NCI-H748 (cell line): ENCODE results near the gene SH3PXD2B.
A peak's percentile ranks its signal among the peaks of the same experiment; 100 is the strongest.
"Not testable (repeated sequence)": the region's sequence is repeated elsewhere in the genome, so short reads cannot be mapped to it uniquely, and the experiment has no call there.

Source experiments
- DNase-seq: peaks from one replicate; lab custom pipeline; 2025; ENCODE audit not compliant: unreplicated experiment; lab: John Stamatoyannopoulos, UW

SH3PXD2B gene

GRCh38 chr5:172345881-172346280, 108.4 kb downstream of the SH3PXD2B start:
- no peak for DNase-seq

DNA sequence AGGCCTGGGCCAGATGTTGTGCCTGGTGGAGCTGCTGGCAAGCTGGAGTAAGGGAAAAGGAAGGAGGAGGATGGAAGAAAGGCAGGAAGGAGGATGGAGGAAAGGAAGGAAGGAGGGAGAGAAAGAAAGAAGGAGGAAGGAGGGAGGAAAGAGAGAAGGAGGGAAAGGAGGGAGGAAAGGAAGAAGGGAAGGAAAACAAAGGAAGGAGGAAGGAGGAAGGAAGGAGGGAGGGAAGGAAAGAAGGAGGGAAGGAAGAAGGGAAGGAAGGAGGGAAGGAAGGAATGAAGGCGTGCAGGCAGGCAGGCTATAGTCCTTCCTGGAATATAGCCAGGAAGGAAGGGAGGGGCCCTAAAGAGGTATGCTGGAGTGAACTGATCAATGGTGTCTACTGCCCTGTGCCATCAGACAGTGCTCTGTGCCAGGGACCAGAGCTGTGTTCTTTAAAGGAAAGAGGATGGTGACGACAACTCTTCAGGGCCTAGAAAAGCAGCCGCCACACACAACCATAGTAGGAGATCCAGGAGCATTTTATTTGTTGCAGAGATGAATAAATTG, 109.4 kb downstream of the SH3PXD2B start:
- no peak for DNase-seq

DNA sequence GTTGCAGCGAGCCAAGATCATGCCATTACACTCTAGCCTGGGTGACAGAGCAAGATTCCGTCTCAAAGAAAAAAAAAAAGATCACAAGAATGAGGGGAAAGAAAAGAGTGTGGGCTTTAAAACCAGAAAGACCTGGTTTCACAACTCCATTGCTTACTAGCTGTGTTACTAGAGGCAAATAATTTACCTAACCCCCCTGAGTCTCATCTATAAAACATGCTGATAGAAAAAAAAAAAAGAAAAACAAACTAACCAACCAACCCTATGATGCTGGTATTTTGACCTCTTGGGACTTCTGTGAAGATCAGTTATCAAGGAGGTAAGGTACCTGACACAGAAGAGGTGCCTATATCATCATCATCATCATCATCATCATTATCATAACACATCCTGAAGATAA, 110.6 kb downstream of the SH3PXD2B start:
- DNase-seq: no peak

- peak; percentile 16 for DNase-seq
Observed at GRCh38 chr5:172342918-172343317, 111.4 kb downstream of the SH3PXD2B start.

- DNase-seq: no peak
Observed at GRCh38 chr5:172339264-172340180, 114.8 kb downstream of the SH3PXD2B start.

GRCh38 chr5:172336676-172337285, 117.5 kb downstream of the SH3PXD2B start:
- no peak for DNase-seq

GRCh38 chr5:172336264-172336663, 118.1 kb downstream of the SH3PXD2B start:
- peak; percentile 67 for DNase-seq

DNA sequence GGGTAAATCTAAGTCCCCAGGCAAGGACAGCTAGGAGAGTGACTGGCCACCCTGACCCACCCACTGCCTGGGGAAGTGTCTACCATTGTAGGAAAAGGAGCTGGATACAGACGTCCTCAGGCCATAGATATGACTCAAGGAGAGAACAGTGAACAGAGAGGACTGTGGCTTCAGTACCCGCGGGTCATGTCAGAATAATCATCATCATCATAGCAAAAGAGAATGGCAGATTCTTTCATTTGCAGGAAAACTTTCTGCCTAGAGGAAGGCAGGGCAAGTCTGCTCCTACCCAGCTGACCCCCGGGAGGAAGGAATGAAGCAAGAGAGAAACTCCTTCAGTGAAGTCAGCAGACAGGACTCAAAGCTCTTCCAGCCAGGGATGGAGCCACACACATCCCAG, 118.6 kb downstream of the SH3PXD2B start:
- DNase-seq: no peak

- DNase-seq: no peak
Observed at GRCh38 chr5:172334641-172335040, 119.7 kb downstream of the SH3PXD2B start.

DNA sequence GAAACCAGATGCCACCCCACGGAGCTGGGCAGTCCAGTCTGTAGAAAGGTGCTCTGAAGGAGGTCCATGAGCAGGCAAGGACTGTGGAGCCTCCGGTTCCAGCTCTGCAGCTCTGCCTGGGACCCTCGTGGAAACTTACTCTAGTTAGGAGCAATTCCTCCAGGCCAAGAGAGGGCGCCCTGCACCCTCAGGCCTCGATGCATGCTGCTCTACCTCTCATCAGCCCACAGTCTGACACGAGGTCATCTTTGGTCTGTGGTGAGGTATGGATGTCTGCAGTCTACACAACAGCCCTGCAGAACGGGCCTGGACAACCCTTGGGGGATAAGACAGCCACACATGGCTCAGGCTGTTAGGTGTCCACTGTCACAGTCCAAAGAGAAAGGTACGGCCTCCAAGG, 120.1 kb downstream of the SH3PXD2B start:
- peak; percentile 11 for DNase-seq

DNA sequence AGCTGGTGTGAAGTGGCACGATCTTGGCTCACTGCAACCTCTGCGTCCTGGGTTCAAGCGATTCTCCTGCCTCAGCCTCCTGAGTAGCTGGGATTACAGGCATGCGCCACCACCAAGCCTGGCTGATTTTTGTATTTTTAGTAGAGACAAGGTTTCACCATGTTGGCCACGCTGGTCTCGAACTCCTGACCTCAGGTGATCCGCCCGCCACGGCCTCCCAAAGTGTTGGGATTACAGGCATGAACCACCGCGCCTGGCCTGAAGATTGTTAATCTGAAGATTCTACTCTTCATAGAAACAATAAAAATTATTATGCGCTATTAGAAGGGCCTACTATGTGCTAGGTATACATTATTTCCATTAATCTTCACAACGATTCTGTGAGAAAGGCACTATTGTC, 127.4 kb downstream of the SH3PXD2B start:
- DNase-seq: not testable (repeated sequence)

GRCh38 chr5:172325452-172325851, 128.9 kb downstream of the SH3PXD2B start:
- DNase-seq: no peak

DNA sequence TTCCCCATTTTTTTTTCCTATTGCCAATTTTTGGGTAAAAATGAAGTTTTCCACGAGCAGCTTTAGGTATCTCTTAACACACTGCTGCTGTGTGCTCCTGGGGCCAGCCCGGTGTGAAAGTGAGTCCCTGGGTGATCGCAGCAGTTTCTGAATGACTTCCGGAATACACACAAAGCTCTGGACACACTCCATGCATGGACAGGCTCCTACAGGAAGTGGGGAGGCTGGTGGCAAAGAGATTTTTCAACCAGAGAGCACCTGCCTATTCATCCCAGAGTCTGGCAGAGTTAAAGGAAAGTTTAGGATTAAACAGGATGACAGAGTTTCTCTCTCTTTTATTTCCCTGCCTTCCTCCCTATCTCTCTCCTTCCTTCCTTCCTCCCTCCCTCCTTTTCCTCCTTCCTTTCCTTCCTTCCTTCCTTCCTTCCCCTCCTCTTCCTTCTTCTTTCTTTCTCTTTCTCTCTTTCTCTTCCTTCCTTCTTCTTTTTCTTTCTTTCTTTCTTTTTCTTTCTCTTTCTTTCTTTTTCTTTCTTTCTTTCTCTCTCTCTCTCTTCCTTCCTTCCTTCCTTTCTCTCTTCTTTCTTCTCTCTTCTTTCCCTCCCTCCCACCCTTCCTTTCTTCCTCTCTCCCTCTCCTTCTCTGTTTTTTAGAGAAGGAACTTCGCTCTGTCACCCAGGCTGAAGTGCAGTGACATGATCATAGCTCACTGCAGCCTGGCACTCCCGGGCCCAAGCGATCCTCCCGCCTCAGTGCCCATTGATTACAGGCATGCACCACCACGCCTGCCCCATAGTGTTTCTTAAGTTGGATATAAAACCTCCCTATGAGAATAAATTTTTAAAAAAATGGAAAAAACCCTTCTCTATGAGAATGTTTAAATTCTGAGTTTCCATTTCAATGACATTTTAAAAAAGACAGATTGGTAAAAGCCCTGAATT, 132.0 kb downstream of the SH3PXD2B start:
- peak; percentile 48 for DNase-seq

- peak; percentile 41 for DNase-seq
Observed at GRCh38 chr5:172321593-172321992, 132.7 kb downstream of the SH3PXD2B start.

DNA sequence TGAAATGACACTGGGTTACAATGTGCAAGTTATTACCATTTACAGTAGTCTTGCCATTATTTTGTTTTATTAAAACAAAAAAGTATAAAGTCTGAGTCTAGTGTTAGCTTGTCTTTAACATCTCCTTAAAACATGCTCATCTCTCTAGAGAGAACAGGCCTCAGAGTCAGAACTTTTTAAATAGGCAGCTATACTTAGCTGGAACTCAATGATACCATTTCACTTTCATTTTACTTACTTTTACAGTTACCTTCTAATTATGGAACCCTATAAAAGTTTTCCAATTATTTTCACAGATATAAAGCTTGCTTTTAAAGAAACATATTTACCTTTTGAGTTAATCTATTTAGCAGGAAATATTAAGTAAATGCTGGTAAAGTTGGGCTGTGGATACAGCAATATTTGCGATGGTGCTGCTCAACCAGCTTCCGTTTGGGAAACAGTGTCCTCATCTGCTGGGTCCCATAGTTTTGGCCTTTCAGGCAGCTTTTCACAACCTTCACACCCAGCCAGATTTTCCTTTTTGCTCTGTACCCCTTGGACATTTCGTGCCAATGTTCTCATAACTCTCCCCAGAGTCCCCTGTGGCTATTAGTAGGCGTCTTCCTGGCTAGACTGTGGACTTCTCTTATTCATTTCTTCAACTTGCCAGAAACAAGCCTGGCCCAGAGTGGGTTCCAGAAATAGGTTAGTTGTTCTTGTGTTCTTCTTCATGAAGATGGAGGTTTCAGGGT, 134.4 kb downstream of the SH3PXD2B start:
- DNase-seq: no peak

GRCh38 chr5:172315587-172316493, 138.5 kb downstream of the SH3PXD2B start:
- DNase-seq: no peak

GRCh38 chr5:172313915-172314314, 140.4 kb downstream of the SH3PXD2B start:
- no peak for DNase-seq

- no peak for DNase-seq
Observed at GRCh38 chr5:172312286-172312685, 142.0 kb downstream of the SH3PXD2B start.

GRCh38 chr5:172311605-172312004, 142.7 kb downstream of the SH3PXD2B start:
- DNase-seq: no peak
